Naive B cell (primary cell): ENCODE results near the gene KRTAP16-1. TPM values are rescaled to one million over a fixed set of nuclear protein-coding genes. Genes with fewer than 3 reads are reported as not detected.
A peak's percentile ranks its signal among the peaks of the same experiment; 100 is the strongest.
"Not testable (repeated sequence)": the region's sequence is repeated elsewhere in the genome, so short reads cannot be mapped to it uniquely, and the experiment has no call there.

Experiments used
- ATAC-seq, 2 donors: fragments of 150-1000 bp; cut with Tn5 transposase; 2 replicates each; pipeline ENCODE4 v1.10.0; 2021; ENCODE audit warnings: low read depth in 2 of 2, mild to moderate bottlenecking in 2 of 2, moderate library complexity in 2 of 2
- DNase-seq: peaks from one replicate; pipeline ENCODE4 v3.0.0; 2022
- H3K27ac Mint-ChIP-seq, 6 donors: one replicate each; pipeline ENCODE4 v1.8.0; 2020 to 2022; ENCODE audit warnings: mild to moderate bottlenecking in 6 of 6, mixed read lengths in 6 of 6, moderate library complexity in 5 of 6, inconsistent platforms in 2 of 6
- H3K27me3 Mint-ChIP-seq, 3 donors: one replicate each; pipeline ENCODE4 v1.8.0; 2021 to 2022; ENCODE audit warnings: mixed read lengths in 3 of 3, mild to moderate bottlenecking in 1 of 3
- H3K36me3 Mint-ChIP-seq, 2 donors: one replicate each; pipeline ENCODE4 v1.8.0; 2020 to 2022; ENCODE audit warnings: mixed read lengths in 2 of 2, inconsistent platforms in 1 of 2, mild to moderate bottlenecking in 1 of 2
- H3K4me1 Mint-ChIP-seq, 3 donors: one replicate each; pipeline ENCODE4 v1.8.0; 2020 to 2022; ENCODE audit warnings: mixed read lengths in 3 of 3, inconsistent platforms in 1 of 3, mild to moderate bottlenecking in 1 of 3, moderate library complexity in 1 of 3
- H3K4me3 Mint-ChIP-seq, 8 donors: one replicate each; pipeline ENCODE4 v1.8.0; 2020 to 2022; ENCODE audit warnings: mild to moderate bottlenecking in 8 of 8, mixed read lengths in 8 of 8, moderate library complexity in 8 of 8, inconsistent platforms in 2 of 8
- H3K9me3 Mint-ChIP-seq, 7 donors: one replicate each; pipeline ENCODE4 v1.8.0; 2020 to 2022; ENCODE audit warnings: mixed read lengths in 7 of 7, mild to moderate bottlenecking in 5 of 7, inconsistent platforms in 2 of 7, moderate library complexity in 1 of 7
- polyA plus RNA-seq, 6 donors: library from polyadenylated mRNA; unstranded; fragments of 300-500 nt; fragmentation: Illumina TruSeq; gene quantifications; one replicate each; pipeline ENCODE4 v1.2.3, GENCODE V29; 2021; ENCODE audit warnings: low read depth in 6 of 6

Gene KRTAP16-1
- polyA plus RNA-seq, 6 donors from 2014 or later: 0.38 to 2.0 (median 0.55) TPM; not detected in 2

DNA sequence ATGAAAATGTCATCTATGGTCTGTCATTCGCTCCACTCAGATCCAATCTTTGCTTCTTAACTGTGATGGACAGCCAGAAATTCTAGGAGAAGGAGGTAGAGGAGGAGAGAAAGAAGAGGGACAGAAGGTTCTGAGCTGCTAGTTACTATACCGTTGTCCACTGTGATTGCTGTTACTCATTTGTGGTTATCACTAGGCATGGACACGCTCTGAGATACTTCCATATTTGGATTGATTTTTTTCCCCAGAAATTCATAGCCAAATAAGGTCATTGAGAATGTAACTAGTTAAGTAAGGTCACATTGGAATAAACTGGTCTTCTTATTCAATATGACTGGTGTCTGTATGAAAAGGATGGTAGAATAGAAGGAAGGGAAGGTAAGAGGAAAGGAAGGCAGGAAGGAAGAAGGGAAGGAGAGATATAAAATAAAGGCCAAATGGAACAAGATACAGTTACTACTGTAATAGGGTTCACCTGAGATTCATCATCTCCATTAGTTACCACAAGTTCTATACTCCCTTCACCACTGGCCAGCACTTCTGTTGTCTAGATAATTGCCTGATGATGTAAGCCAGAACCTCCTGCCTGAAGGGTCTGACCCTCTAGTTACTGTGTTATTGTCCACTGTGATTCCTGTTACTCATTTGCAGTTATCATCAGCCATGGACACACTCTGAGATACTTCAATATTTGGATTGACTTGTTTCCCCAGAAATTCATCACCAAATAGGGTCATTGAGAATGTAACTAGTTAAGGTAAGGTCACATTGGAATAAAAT lies 30.7 kb downstream of the KRTAP16-1 start:
- ATAC-seq (no peak), DNase-seq (no peak)
- Mint-ChIP-seq H3K4me3 (no peak overlapping the region), H3K27ac (no peak overlapping the region), H3K27me3 (peaks cover 30 to 42% (median 42%) of the 10 kb centered on the region in 3 donors), H3K9me3 (peaks cover 0 to 6% (median 0%) of the 10 kb centered on the region in 7 donors), H3K36me3 (no peaks in the 10 kb centered on the region), H3K4me1 (peaks cover 0 to 10% (median 4%) of the 10 kb centered on the region in 3 donors)

DNA sequence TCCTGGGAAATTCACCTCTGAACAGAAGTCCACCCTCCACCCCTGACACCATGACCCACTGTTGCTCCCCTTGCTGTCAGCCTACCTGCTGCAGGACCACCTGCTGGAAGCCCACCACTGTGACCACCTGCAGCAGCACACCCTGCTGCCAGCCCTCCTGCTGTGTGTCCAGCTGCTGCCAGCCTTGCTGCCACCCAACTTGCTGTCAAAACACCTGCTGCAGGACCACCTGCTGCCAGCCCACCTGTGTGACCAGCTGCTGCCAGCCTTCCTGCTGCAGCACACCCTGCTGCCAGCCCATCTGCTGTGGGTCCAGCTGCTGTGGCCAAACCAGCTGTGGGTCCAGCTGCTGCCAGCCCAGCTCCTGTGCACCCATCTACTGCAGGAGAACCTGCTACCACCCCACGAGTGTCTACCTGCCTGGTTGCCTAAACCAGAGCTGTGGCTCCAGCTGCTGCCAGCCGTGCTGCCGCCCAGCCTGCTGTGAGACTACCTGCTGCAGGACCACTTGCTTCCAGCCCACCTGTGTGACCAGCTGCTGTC lies 33.4 kb downstream of the KRTAP16-1 start, which contains the start of gene KRTAP9-7:
TSS of gene KRTAP9-7 (plus strand) at position 51 of the 543 bp plus-strand sequence. CDS start at position 51, 0 bp downstream.
- H3K36me3 Mint-ChIP-seq, ATAC-seq, H3K4me3 Mint-ChIP-seq, H3K9me3 Mint-ChIP-seq, DNase-seq: not testable (repeated sequence)
- Mint-ChIP-seq H3K4me1 (peaks cover 2 to 14% (median 8%) of the 10 kb centered on the region in 3 donors), H3K27me3 (peaks cover 27 to 46% (median 39%) of the 10 kb centered on the region in 3 donors), H3K27ac (peak within 1 kb of the TSS in 3 of 6 donors; percentile 27 to 66 (median 31))

DNA sequence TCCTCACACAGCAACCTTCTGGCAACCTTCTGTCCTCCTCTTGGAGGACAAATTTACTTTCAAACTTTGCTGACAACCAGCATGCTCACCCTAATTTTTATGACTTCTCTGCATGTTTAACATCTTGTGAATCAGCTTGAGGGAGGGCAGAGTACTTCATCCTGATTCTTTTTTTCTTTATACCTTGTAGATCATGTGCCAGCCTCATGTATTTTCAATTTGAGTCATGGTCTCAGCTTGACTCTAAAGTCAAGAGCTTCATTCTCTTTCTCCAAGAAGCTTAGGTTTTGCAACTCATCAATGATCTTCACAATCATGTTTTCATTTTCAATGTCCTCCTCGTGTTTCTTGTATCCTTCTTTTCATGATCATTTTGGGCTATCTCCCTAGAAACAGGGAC lies 37.3 kb downstream of the KRTAP16-1 start:
- Mint-ChIP-seq H3K36me3 (no peaks in the 10 kb centered on the region), H3K4me1 (peaks cover 2 to 14% (median 14%) of the 10 kb centered on the region in 3 donors), H3K27ac (peak overlapping the region in 1 of 6 donors; percentile 88), H3K27me3 (peaks cover 19 to 35% (median 29%) of the 10 kb centered on the region in 3 donors), H3K9me3 (peaks cover 0 to 5% (median 0%) of the 10 kb centered on the region in 7 donors), H3K4me3 (no peak overlapping the region)
- DNase-seq: no peak
- no peak for ATAC-seq

- DNase-seq, H3K4me3 Mint-ChIP-seq, ATAC-seq, H3K36me3 Mint-ChIP-seq, H3K9me3 Mint-ChIP-seq: not testable (repeated sequence)
- Mint-ChIP-seq H3K27ac (peak overlapping the region in 1 of 6 donors; percentile 88), H3K27me3 (peaks cover 19 to 33% (median 25%) of the 10 kb centered on the region in 3 donors), H3K4me1 (peaks cover 2 to 14% (median 12%) of the 10 kb centered on the region in 3 donors)
Measured at GRCh38 chr17:41271323-41271722, 37.8 kb downstream of the KRTAP16-1 start.

- ATAC-seq: no peak
- peaks cover 0 to 5% (median 0%) of the 10 kb centered on the region in 7 donors for H3K9me3 Mint-ChIP-seq
- no peak overlapping the region for H3K4me3 Mint-ChIP-seq
- DNase-seq: no peak
- H3K36me3 Mint-ChIP-seq: peaks cover 0 to 4% of the 10 kb centered on the region in 2 donors
- peaks cover 26 to 28% (median 27%) of the 10 kb centered on the region in 3 donors for H3K27me3 Mint-ChIP-seq
- no peak overlapping the region for H3K27ac Mint-ChIP-seq
- peaks cover 5 to 18% (median 10%) of the 10 kb centered on the region in 3 donors for H3K4me1 Mint-ChIP-seq
Measured at GRCh38 chr17:41267711-41268110, 41.4 kb downstream of the KRTAP16-1 start.

DNA sequence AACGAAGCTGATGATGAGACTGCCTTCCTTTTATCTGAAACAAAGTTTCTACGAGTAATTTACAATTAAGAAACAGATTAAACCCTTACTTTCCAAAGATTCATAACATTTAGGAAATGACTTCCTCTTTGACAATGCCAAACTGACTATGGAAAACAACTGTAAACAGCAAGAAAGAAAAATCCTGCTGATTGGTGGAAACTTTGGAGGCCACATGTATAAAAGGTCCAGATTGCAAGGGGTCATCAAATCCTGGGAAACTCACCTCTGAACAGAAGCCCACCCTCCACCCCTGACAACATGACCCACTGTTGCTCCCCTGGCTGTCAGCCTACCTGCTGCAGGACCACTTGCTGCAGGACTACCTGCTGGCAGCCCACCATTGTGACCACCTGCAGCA lies 44.0 kb downstream of the KRTAP16-1 start, which contains the start of gene KRTAP9-6:
TSS of gene KRTAP9-6 (plus strand) at position 301 of the 400 bp plus-strand sequence. CDS start at position 301, 0 bp downstream.
- DNase-seq (no peak), ATAC-seq (no peak)
- Mint-ChIP-seq H3K27ac (peak within 1 kb of the TSS in 3 of 6 donors; percentile 32 to 78 (median 33)), H3K9me3 (peaks cover 0 to 5% (median 0%) of the 10 kb centered on the region in 7 donors), H3K4me1 (peaks cover 0 to 18% (median 12%) of the 10 kb centered on the region in 3 donors), H3K4me3 (no peak within 1 kb of the TSS), H3K36me3 (peaks cover 0 to 4% of the 10 kb centered on the region in 2 donors), H3K27me3 (peaks cover 19 to 31% (median 27%) of the 10 kb centered on the region in 3 donors)

DNA sequence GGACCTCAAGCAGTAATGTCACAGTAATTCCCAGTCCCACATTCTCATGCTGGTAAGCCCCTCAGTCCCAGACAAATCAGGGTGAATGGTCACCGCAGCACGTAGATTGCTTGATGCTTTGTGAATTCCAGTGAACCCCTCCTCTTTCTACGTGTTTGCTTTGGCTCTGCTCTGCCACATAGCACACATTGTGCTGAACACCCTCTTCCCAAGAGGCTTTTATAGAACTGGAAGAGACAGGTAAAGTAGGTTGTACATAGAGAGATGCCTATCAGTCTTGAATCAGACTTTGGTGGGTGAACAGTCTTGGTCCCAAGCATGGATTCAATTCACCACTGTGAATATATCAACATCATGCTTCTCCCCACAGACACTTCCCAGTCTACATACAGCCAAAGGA lies 44.5 kb downstream of the KRTAP16-1 start:
- DNase-seq: no peak
- ATAC-seq: no peak

DNA sequence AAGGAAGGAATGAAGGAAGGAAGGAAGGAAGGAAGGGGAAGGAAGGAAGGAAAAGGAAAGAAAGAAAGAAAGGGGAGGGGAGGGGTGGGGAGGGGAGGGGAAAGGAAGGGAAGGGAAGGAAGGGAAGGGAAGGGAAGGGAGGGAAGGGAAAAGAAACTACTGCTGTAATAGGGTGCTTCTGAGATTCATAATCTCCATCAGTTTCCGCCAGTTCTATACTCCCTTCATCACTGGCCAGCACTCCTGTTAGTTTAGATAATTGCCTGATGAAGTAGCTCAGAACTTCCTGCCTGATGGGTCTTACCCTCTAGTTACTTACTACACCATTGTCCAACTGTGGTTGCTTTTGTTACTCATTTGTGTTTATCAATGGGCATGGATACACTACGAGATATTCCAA lies 45.9 kb downstream of the KRTAP16-1 start:
- H3K27me3 Mint-ChIP-seq: peaks cover 29 to 35% (median 31%) of the 10 kb centered on the region in 3 donors
- DNase-seq (no peak), ATAC-seq (no peak)
- peaks cover 0 to 4% (median 0%) of the 10 kb centered on the region in 7 donors for H3K9me3 Mint-ChIP-seq
- H3K4me1 Mint-ChIP-seq: peaks cover 0 to 13% (median 12%) of the 10 kb centered on the region in 3 donors
- H3K4me3 Mint-ChIP-seq: no peak overlapping the region
- peaks cover 0 to 4% of the 10 kb centered on the region in 2 donors for H3K36me3 Mint-ChIP-seq
- peak overlapping the region in 2 of 6 donors; percentile 12 to 15 for H3K27ac Mint-ChIP-seq

More for the DNA sequence above, 44.5 kb downstream of the KRTAP16-1 start:
- Mint-ChIP-seq H3K4me1 (peaks cover 0 to 18% (median 12%) of the 10 kb centered on the region in 3 donors), H3K4me3 (no peak overlapping the region), H3K27ac (peak overlapping the region in 1 of 6 donors; percentile 33), H3K9me3 (peaks cover 0 to 5% (median 0%) of the 10 kb centered on the region in 7 donors), H3K27me3 (peaks cover 19 to 31% (median 27%) of the 10 kb centered on the region in 3 donors), H3K36me3 (peaks cover 0 to 4% of the 10 kb centered on the region in 2 donors)

GRCh38 chr17:41258406-41258805 lies 50.7 kb downstream of the KRTAP16-1 start:
- peaks cover 27 to 47% (median 42%) of the 10 kb centered on the region in 3 donors for H3K27me3 Mint-ChIP-seq
- H3K27ac Mint-ChIP-seq: no peak overlapping the region
- H3K4me1 Mint-ChIP-seq: peaks cover 0 to 13% (median 13%) of the 10 kb centered on the region in 3 donors
- peaks cover 0 to 4% (median 0%) of the 10 kb centered on the region in 7 donors for H3K9me3 Mint-ChIP-seq
- DNase-seq (no peak), ATAC-seq (no peak)
- no peak overlapping the region for H3K4me3 Mint-ChIP-seq
- H3K36me3 Mint-ChIP-seq: no peaks in the 10 kb centered on the region

Other genes with a start within 250 kb of the KRTAP16-1 start
- not detected for gene KRTAP2-3, start 249.2 kb downstream of the KRTAP16-1 start, polyA plus RNA-seq
- not detected for gene KRTAP2-4, start 243.4 kb downstream of the KRTAP16-1 start, polyA plus RNA-seq
- gene KRTAP4-7, start 225.2 kb downstream of the KRTAP16-1 start, polyA plus RNA-seq: not detected
- gene KRTAP4-8, start 211.2 kb downstream of the KRTAP16-1 start, polyA plus RNA-seq: not detected
- gene KRTAP4-16, start 207.1 kb downstream of the KRTAP16-1 start, polyA plus RNA-seq: not detected
- gene KRTAP4-9, start 203.9 kb downstream of the KRTAP16-1 start, polyA plus RNA-seq: not detected
- not detected for gene KRTAP4-11, start 190.9 kb downstream of the KRTAP16-1 start, polyA plus RNA-seq
- 1 to 10 TPM in 2 of 6 donors, under 1 TPM in 2, not detected in 2; 0.30 to 3.3 (median 1.3) TPM for gene KRTAP4-12, start 185.1 kb downstream of the KRTAP16-1 start, polyA plus RNA-seq
- 1 to 10 TPM in 2 of 6 donors, not detected in 4; 1.6 to 2.0 TPM for gene KRTAP4-6, start 168.8 kb downstream of the KRTAP16-1 start, polyA plus RNA-seq
- not detected for gene KRTAP4-5, start 159.5 kb downstream of the KRTAP16-1 start, polyA plus RNA-seq
- gene KRTAP4-4, start 148.6 kb downstream of the KRTAP16-1 start, polyA plus RNA-seq: not detected
- gene KRTAP4-3, start 141.1 kb downstream of the KRTAP16-1 start, polyA plus RNA-seq: not detected
- not detected for gene KRTAP4-2, start 131.1 kb downstream of the KRTAP16-1 start, polyA plus RNA-seq
- gene KRTAP4-1, start 124.4 kb downstream of the KRTAP16-1 start, polyA plus RNA-seq: not detected
- not detected for gene KRTAP9-1, start 119.4 kb downstream of the KRTAP16-1 start, polyA plus RNA-seq
- not detected for gene KRTAP9-2, start 82.7 kb downstream of the KRTAP16-1 start, polyA plus RNA-seq
- gene KRTAP9-3, start 76.9 kb downstream of the KRTAP16-1 start, polyA plus RNA-seq: not detected
- gene KRTAP9-8, start 71.3 kb downstream of the KRTAP16-1 start, polyA plus RNA-seq: not detected
- gene KRTAP9-4, start 59.6 kb downstream of the KRTAP16-1 start, polyA plus RNA-seq: not detected
- gene KRTAP9-9, start 53.9 kb downstream of the KRTAP16-1 start, polyA plus RNA-seq: not detected
- not detected for gene KRTAP9-6, start 43.9 kb downstream of the KRTAP16-1 start, polyA plus RNA-seq
- not detected for gene KRTAP9-7, start 33.6 kb downstream of the KRTAP16-1 start, polyA plus RNA-seq
- not detected for gene KRTAP29-1, start 6.5 kb downstream of the KRTAP16-1 start, polyA plus RNA-seq
- gene KRTAP17-1, start 6.4 kb upstream of the KRTAP16-1 start, polyA plus RNA-seq: not detected
- gene KRT33A, start 41.5 kb upstream of the KRTAP16-1 start, polyA plus RNA-seq: not detected
- not detected for gene KRT33B, start 60.5 kb upstream of the KRTAP16-1 start, polyA plus RNA-seq
- not detected for gene KRT34, start 73.0 kb upstream of the KRTAP16-1 start, polyA plus RNA-seq
- gene KRT31, start 88.3 kb upstream of the KRTAP16-1 start, polyA plus RNA-seq: not detected
- not detected for gene KRT37, start 115.3 kb upstream of the KRTAP16-1 start, polyA plus RNA-seq
- gene KRT38, start 131.7 kb upstream of the KRTAP16-1 start, polyA plus RNA-seq: not detected
- gene KRT32, start 158.1 kb upstream of the KRTAP16-1 start, polyA plus RNA-seq: not detected
- gene KRT35, start 171.8 kb upstream of the KRTAP16-1 start, polyA plus RNA-seq: not detected
- gene KRT36, start 180.6 kb upstream of the KRTAP16-1 start, polyA plus RNA-seq: not detected
- gene KRT13, start 196.3 kb upstream of the KRTAP16-1 start, polyA plus RNA-seq: not detected
- gene KRT15, start 209.6 kb upstream of the KRTAP16-1 start, polyA plus RNA-seq: not detected
- gene KRT19, start 219.0 kb upstream of the KRTAP16-1 start, polyA plus RNA-seq: not detected